Measurements from ENCODE around the gene ATP6V0E1.

DNA sequence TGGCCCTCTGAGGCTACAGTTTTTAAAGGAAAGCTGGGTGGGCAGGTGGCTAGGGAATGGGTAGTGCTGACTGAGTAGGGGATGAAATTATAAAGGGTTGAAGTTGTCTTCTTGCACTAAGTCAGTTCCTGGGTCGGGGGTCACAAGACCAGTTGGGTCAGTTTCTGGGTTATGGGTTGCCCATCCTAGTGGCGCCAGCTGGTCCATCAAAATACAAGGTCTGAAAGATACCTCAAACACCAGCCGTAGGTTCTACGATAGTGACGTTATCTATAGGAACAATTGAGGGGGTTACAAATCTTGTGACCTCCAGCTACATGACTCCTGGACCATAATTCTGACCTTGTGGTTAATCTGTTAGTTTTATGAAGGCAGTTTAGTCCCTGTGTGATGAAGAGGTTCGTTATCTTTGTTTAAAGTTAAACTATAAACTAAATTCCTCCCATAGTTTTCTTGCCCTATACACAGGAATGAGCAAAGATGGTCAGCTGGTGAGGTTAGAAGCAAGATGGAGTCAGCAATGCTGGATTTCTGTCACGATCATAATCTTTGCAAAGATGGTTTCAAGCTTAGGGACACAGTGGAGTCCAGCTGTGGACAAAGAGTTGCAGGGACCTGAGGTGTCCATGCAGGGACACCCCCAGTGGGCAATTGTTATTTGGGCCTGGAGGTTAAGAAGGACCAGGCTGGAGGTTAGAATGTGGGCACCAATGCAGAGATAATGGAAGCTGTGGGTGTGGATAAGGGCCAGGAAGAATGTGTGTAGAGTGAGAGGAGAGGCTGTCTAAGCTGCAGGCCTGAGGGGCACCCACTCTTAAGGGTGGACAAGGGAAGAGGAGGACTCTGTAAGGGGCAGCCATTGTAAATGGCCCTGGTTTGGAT lies 58.6 kb downstream of the ATP6V0E1 start:
- TF ChIP-seq, protein P1, sequence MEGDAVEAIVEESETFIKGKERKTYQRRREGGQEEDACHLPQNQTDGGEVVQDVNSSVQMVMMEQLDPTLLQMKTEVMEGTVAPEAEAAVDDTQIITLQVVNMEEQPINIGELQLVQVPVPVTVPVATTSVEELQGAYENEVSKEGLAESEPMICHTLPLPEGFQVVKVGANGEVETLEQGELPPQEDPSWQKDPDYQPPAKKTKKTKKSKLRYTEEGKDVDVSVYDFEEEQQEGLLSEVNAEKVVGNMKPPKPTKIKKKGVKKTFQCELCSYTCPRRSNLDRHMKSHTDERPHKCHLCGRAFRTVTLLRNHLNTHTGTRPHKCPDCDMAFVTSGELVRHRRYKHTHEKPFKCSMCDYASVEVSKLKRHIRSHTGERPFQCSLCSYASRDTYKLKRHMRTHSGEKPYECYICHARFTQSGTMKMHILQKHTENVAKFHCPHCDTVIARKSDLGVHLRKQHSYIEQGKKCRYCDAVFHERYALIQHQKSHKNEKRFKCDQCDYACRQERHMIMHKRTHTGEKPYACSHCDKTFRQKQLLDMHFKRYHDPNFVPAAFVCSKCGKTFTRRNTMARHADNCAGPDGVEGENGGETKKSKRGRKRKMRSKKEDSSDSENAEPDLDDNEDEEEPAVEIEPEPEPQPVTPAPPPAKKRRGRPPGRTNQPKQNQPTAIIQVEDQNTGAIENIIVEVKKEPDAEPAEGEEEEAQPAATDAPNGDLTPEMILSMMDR (conservative IDR thresholded peaks at IDR 0.05; ENCODE audit: low read depth, low read length), result no peak
- no peak for TF ChIP-seq MAZ (IDR thresholded peaks at IDR 0.05; ENCODE audit: borderline replicate concordance, low read depth, low read length)
- no peak for TF ChIP-seq POLR2A (IDR thresholded peaks at IDR 0.05; ENCODE audit: low read depth, low read length)
- no peak for TF ChIP-seq RFX5 (IDR thresholded peaks at IDR 0.05; ENCODE audit: low read depth, low read length)
- TF ChIP-seq RAD21 (IDR thresholded peaks at IDR 0.05; ENCODE audit: low read length), result no peak
- no peak for TF ChIP-seq MXI1 (IDR thresholded peaks at IDR 0.05; ENCODE audit: borderline replicate concordance, low read depth, low read length)
- no peak for TF ChIP-seq CHD1 (IDR thresholded peaks at IDR 0.05; ENCODE audit: low read depth, low read length)
- no peak for TF ChIP-seq MAFK (IDR thresholded peaks at IDR 0.05; ENCODE audit: low read depth, low read length)
